GM12878 (cell line): ENCODE data around the gene SOCS4. TPM values are rescaled to one million over a fixed set of nuclear protein-coding genes. Genes with fewer than 3 reads are reported as not detected.

Experiments used
- BCL11A ChIP-seq: IDR thresholded peaks from 2 replicates; pipeline ENCODE4 v1.6.1; 2011; ENCODE audit warnings: low read depth, low read length
- BRCA1 ChIP-seq: IDR thresholded peaks from 2 replicates; pipeline ENCODE4 v1.6.1; 2011; ENCODE audit warnings: low read depth, low read length, improper control_type of control experiment
- CREB1 ChIP-seq: IDR thresholded peaks from 2 replicates; pipeline ENCODE4 v1.6.1; 2012; ENCODE audit warnings: low read depth, mild to moderate bottlenecking, inconsistent platforms
- JUNB ChIP-seq: IDR thresholded peaks from 2 replicates; pipeline ENCODE4 v1.6.1; 2016; ENCODE audit warnings: antibody characterized with exemption, mild to moderate bottlenecking
- LARP7 ChIP-seq: fragments of 450-650 bp; IDR thresholded peaks from 2 replicates; pipeline ENCODE4 v1.6.1; 2017; ENCODE audit warnings: mild to moderate bottlenecking
- MEF2B ChIP-seq: fragments of 450-650 bp; IDR thresholded peaks from 2 replicates; pipeline ENCODE4 v1.6.1; 2018; ENCODE audit warnings: mild to moderate bottlenecking, moderate library complexity; ENCODE audit not compliant: partially characterized antibody, poor library complexity, severe bottlenecking
- MTA3 ChIP-seq: IDR thresholded peaks from 2 replicates; pipeline ENCODE4 v1.6.1; 2012; ENCODE audit warnings: low read length, inconsistent platforms, borderline replicate concordance
- NR2F1 ChIP-seq: fragments of 450-650 bp; conservative IDR thresholded peaks from 2 replicates; pipeline ENCODE4 v1.6.1; 2017; ENCODE audit warnings: mild to moderate bottlenecking
- PAX8 ChIP-seq: fragments of 450-650 bp; IDR thresholded peaks from 2 replicates; pipeline ENCODE4 v1.6.1; 2017; ENCODE audit warnings: mild to moderate bottlenecking, moderate library complexity
- POLR2AphosphoS2 ChIP-seq: IDR thresholded peaks from 2 replicates; pipeline ENCODE4 v1.6.1; 2011; ENCODE audit warnings: low read depth, mild to moderate bottlenecking, low read length, improper control_type of control experiment, moderate library complexity
- SUPT20H ChIP-seq: IDR thresholded peaks from 2 replicates; pipeline ENCODE4 v1.6.1; 2011; ENCODE audit warnings: low read depth, mild to moderate bottlenecking, low read length, moderate library complexity, borderline replicate concordance; ENCODE audit not compliant: control insufficient read depth
- TCF12 ChIP-seq: IDR thresholded peaks from 2 replicates; pipeline ENCODE4 v1.6.1; 2011; ENCODE audit warnings: low read depth, mild to moderate bottlenecking, low read length
- polyA plus RNA-seq, 11 experiments: library from polyadenylated mRNA; depleted of rRNA in 4 of 11; unstranded in 6 of 11; stranded (reverse) in 5 of 11; fragments of >200 nt; fragmentation: Nextera tagmentation in 4 of 11; fragmentation: Illumina TruSeq in 1 of 11; extraction: Ambion mirVana in 4 of 11; extraction: Trizol in 1 of 11; gene quantifications; 1 replicate in 1 of 11; 2 replicates in 10 of 11; pipeline versions ENCODE4 v1.2.1 to v1.2.3, GENCODE V29; 2011 to 2016; ENCODE audit warnings: inconsistent platforms in 2 of 11, missing spikeins in 2 of 11, low read depth in 1 of 11
- total RNA-seq, 4 experiments: library from RNA; depleted of rRNA in 3 of 4; stranded (reverse); fragments of >200 nt in 3 of 4; fragmentation: Illumina TruSeq in 1 of 4; extraction: Trizol in 1 of 4; gene quantifications; 2 replicates each; pipeline versions ENCODE4 v1.2.1 to v1.2.3, GENCODE V29; 2013 to 2021
- TF ChIP-seq, protein P1 (sequence below): IDR thresholded peaks from 2 replicates; pipeline ENCODE4 v1.6.1; 2012; ENCODE audit warnings: low read depth, low read length, improper control_type of control experiment
- TF ChIP-seq, protein P2 (sequence below): IDR thresholded peaks from 2 replicates; pipeline ENCODE4 v1.6.1; 2011; ENCODE audit warnings: mild to moderate bottlenecking, low read depth, low read length, moderate library complexity; ENCODE audit not compliant: insufficient replicate concordance
- TF ChIP-seq, protein P3 (sequence below): fragments of 450-650 bp; formaldehyde crosslinking; IDR thresholded peaks from 2 replicates; pipeline ENCODE4 v1.5.0; 2022; ENCODE audit warnings: mild to moderate bottlenecking, missing genetic modification characterization
- TF ChIP-seq, protein P4 (sequence below): IDR thresholded peaks from 2 replicates; pipeline ENCODE4 v1.6.1; 2012; ENCODE audit warnings: mild to moderate bottlenecking, low read depth, low read length
- TF ChIP-seq, protein P5 (sequence below): fragments of 450-650 bp; IDR thresholded peaks from 2 replicates; pipeline ENCODE4 v1.6.1; 2016; ENCODE audit warnings: mild to moderate bottlenecking
- TF ChIP-seq, protein P6 (sequence below): IDR thresholded peaks from 2 replicates; pipeline ENCODE4 v1.6.1; 2011; ENCODE audit warnings: borderline replicate concordance, low read depth, mild to moderate bottlenecking, moderate library complexity, mixed read lengths, low read length; ENCODE audit not compliant: insufficient read depth; ENCODE audit errors: extremely low read length

The SOCS4 gene
- total and polyA plus RNA-seq, 10 of the 15 experiments (the other 5 are each of a cell fraction or from before 2014, with no cell fraction given): 5.7 to 31.5 (median 20.8) TPM

DNA sequence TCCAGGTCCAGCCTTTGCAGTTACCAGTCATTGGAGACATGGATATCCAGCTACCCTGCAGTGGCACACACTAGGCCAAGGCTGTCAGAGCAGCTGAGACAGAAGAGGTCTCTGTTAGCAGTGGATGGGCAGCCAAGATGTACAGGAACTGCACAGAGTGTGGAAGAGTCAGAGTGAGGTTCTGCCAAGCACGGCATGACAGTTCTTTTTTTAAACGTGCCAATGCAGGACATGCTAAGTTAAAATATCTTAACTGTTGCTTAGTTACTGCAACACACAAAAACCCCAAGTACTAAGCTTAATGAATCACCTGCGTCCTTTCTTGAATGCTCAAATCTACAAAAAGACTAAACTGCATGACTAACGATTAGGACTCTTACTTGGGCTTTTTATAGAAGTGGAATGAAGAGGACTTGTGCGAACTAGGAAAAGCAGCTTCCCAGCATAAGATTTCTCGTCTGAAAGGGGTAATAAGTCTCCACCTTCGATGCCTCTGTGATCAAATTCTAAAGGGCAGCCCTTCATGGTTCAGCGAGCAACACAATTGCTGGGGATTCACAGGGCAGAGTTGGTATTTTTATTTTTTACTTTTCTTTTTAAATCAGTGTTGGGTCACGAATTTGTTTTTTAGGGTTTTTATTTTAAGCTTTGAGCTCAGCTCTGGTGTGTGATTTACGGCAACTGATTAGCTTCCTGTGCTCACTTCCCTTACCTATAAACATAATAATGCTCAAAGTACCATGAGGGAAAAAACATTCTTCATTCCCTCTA lies 45.0 kb downstream of the SOCS4 start (continued):
- TF ChIP-seq, protein P1, sequence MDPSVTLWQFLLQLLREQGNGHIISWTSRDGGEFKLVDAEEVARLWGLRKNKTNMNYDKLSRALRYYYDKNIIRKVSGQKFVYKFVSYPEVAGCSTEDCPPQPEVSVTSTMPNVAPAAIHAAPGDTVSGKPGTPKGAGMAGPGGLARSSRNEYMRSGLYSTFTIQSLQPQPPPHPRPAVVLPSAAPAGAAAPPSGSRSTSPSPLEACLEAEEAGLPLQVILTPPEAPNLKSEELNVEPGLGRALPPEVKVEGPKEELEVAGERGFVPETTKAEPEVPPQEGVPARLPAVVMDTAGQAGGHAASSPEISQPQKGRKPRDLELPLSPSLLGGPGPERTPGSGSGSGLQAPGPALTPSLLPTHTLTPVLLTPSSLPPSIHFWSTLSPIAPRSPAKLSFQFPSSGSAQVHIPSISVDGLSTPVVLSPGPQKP: no peak
- TF ChIP-seq PAX8 (peak; percentile 94), BCL11A (no peak), CREB1 (peak; percentile 46; the same call in 1 of the 2 replicates), JUNB (peak; percentile 40; the same call in 1 of the 2 replicates), TCF12 (no peak), BRCA1 (no peak), SUPT20H (no peak), MTA3 (no peak), NR2F1 (0 out of 2 replicates have a peak, but pooled peaks have one; percentile 18), LARP7 (no peak), POLR2AphosphoS2 (0 out of 2 replicates have a peak, but pooled peaks have one; percentile 36), MEF2B (peak; percentile 63)
- TF ChIP-seq, protein P2, sequence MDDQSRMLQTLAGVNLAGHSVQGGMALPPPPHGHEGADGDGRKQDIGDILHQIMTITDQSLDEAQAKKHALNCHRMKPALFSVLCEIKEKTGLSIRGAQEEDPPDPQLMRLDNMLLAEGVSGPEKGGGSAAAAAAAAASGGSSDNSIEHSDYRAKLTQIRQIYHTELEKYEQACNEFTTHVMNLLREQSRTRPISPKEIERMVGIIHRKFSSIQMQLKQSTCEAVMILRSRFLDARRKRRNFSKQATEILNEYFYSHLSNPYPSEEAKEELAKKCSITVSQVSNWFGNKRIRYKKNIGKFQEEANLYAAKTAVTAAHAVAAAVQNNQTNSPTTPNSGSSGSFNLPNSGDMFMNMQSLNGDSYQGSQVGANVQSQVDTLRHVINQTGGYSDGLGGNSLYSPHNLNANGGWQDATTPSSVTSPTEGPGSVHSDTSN: no peak
- TF ChIP-seq, protein P3, sequence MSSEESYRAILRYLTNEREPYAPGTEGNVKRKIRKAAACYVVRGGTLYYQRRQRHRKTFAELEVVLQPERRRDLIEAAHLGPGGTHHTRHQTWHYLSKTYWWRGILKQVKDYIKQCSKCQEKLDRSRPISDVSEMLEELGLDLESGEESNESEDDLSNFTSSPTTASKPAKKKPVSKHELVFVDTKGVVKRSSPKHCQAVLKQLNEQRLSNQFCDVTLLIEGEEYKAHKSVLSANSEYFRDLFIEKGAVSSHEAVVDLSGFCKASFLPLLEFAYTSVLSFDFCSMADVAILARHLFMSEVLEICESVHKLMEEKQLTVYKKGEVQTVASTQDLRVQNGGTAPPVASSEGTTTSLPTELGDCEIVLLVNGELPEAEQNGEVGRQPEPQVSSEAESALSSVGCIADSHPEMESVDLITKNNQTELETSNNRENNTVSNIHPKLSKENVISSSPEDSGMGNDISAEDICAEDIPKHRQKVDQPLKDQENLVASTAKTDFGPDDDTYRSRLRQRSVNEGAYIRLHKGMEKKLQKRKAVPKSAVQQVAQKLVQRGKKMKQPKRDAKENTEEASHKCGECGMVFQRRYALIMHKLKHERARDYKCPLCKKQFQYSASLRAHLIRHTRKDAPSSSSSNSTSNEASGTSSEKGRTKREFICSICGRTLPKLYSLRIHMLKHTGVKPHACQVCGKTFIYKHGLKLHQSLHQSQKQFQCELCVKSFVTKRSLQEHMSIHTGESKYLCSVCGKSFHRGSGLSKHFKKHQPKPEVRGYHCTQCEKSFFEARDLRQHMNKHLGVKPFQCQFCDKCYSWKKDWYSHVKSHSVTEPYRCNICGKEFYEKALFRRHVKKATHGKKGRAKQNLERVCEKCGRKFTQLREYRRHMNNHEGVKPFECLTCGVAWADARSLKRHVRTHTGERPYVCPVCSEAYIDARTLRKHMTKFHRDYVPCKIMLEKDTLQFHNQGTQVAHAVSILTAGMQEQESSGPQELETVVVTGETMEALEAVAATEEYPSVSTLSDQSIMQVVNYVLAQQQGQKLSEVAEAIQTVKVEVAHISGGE: no peak
- TF ChIP-seq, protein P4, sequence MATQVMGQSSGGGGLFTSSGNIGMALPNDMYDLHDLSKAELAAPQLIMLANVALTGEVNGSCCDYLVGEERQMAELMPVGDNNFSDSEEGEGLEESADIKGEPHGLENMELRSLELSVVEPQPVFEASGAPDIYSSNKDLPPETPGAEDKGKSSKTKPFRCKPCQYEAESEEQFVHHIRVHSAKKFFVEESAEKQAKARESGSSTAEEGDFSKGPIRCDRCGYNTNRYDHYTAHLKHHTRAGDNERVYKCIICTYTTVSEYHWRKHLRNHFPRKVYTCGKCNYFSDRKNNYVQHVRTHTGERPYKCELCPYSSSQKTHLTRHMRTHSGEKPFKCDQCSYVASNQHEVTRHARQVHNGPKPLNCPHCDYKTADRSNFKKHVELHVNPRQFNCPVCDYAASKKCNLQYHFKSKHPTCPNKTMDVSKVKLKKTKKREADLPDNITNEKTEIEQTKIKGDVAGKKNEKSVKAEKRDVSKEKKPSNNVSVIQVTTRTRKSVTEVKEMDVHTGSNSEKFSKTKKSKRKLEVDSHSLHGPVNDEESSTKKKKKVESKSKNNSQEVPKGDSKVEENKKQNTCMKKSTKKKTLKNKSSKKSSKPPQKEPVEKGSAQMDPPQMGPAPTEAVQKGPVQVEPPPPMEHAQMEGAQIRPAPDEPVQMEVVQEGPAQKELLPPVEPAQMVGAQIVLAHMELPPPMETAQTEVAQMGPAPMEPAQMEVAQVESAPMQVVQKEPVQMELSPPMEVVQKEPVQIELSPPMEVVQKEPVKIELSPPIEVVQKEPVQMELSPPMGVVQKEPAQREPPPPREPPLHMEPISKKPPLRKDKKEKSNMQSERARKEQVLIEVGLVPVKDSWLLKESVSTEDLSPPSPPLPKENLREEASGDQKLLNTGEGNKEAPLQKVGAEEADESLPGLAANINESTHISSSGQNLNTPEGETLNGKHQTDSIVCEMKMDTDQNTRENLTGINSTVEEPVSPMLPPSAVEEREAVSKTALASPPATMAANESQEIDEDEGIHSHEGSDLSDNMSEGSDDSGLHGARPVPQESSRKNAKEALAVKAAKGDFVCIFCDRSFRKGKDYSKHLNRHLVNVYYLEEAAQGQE: no peak
- TF ChIP-seq, protein P5, sequence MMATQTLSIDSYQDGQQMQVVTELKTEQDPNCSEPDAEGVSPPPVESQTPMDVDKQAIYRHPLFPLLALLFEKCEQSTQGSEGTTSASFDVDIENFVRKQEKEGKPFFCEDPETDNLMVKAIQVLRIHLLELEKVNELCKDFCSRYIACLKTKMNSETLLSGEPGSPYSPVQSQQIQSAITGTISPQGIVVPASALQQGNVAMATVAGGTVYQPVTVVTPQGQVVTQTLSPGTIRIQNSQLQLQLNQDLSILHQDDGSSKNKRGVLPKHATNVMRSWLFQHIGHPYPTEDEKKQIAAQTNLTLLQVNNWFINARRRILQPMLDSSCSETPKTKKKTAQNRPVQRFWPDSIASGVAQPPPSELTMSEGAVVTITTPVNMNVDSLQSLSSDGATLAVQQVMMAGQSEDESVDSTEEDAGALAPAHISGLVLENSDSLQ: peak; percentile 47; the same call in 1 of the 2 replicates
- TF ChIP-seq, protein P6, sequence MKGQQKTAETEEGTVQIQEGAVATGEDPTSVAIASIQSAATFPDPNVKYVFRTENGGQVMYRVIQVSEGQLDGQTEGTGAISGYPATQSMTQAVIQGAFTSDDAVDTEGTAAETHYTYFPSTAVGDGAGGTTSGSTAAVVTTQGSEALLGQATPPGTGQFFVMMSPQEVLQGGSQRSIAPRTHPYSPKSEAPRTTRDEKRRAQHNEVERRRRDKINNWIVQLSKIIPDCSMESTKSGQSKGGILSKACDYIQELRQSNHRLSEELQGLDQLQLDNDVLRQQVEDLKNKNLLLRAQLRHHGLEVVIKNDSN: no peak
